D721Med (cell line): Measurements from ENCODE around the gene LRMDA.

ENCODE experiments used
- DNase-seq: peaks from one replicate; pipeline ENCODE4 v3.0.0; 2011; ENCODE audit warnings: low spot score; ENCODE audit not compliant: insufficient read length
- FAIRE-seq: peaks from 2 replicates; lab custom pipeline; 2011; peaks lifted over from hg19 to GRCh38; lab: Jason Lieb, UNC
- TF ChIP-seq, protein P1 (sequence below): IDR thresholded peaks from 2 replicates; pipeline ENCODE4 v1.5.1; 2012; ENCODE audit warnings: mild to moderate bottlenecking, control low read depth; ENCODE audit not compliant: insufficient read depth; ENCODE audit errors: missing control alignments

LRMDA gene

GRCh38 chr10:75395066-75395931, 36.1 kb upstream of the LRMDA start:
- DNase-seq, result no peak
- no peak for FAIRE-seq
- TF ChIP-seq, protein P1, sequence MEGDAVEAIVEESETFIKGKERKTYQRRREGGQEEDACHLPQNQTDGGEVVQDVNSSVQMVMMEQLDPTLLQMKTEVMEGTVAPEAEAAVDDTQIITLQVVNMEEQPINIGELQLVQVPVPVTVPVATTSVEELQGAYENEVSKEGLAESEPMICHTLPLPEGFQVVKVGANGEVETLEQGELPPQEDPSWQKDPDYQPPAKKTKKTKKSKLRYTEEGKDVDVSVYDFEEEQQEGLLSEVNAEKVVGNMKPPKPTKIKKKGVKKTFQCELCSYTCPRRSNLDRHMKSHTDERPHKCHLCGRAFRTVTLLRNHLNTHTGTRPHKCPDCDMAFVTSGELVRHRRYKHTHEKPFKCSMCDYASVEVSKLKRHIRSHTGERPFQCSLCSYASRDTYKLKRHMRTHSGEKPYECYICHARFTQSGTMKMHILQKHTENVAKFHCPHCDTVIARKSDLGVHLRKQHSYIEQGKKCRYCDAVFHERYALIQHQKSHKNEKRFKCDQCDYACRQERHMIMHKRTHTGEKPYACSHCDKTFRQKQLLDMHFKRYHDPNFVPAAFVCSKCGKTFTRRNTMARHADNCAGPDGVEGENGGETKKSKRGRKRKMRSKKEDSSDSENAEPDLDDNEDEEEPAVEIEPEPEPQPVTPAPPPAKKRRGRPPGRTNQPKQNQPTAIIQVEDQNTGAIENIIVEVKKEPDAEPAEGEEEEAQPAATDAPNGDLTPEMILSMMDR, result peak; percentile 60

- FAIRE-seq, result no peak
- no peak for DNase-seq
- TF ChIP-seq, protein P1, result no peak
Observed at GRCh38 chr10:75395932-75396630, 35.3 kb upstream of the LRMDA start.

DNA sequence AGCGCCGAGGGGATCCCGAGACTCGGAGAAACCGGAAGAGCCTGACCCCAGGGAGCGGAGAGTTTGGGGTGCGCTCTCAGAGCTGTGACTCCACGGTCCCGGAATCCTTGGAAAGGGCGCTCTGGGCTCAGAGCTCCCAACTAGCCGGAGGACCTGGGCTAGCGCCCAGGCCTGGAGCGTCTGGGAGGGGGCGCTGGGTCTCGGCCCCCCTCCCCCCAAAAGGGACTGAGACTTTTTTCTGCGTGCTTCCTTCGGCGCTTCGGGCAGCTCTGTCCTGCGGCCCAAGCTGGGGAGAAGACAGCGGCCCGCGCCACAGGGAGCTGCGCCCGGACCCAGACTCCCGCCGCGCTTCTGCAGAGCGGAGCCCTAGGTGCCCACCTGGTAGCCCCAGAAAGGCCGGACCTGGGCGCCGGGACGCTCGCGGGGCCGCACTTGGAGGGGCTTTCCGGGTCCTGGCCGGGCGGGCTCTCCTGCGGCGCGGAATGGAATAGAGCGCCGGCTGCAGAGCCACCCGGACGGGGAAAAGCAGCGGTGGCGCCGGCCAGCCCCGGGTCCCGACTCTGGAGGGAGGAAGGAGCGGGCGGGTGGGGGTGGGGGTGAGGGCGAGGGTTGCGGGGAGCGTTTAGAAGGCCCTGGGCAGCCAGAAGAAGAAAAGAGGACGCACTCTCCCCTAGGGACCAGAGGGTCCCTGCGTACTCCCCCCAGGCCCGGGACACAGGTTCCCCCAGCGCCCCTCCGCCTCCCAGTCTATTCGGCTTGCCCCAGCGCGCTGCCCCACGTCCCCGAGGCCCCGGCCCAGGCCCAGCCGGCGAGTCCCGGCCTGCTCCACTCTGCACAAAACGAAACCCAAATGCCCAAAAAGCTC, 34.6 kb upstream of the LRMDA start:
- FAIRE-seq, result no peak
- DNase-seq, result no peak
- TF ChIP-seq, protein P1, result no peak

- TF ChIP-seq, protein P1, result no peak
- FAIRE-seq, result no peak
- no peak for DNase-seq
Observed at GRCh38 chr10:75397496-75398199, 33.8 kb upstream of the LRMDA start.

DNA sequence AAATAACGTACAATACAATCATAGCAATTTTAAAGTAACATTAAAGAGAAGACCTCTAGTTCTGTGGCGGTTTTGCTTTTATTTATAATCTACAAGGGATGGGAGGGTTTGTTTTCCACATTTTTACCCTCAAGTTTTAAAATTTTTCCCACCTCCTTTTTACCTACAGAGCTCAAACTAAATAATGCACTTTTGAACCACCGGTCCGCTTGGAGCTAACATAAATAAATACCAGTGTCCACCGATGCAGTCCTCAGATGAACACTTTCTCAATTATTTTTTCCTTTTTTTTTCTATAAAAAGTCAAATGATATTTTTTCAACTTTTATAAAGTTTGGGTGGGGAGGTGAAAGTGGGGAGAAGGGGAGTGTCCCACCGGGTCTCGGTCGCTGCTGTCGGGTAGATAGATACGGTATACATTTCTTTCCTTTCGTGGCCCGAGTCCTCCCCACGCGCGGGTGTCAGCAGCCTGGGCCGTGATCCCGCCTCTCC, 33.2 kb upstream of the LRMDA start:
- TF ChIP-seq, protein P1, result no peak
- FAIRE-seq (no peak), DNase-seq (no peak)

- no peak for FAIRE-seq
- DNase-seq, result no peak
- TF ChIP-seq, protein P1, result no peak
Observed at GRCh38 chr10:75398692-75399460, 32.5 kb upstream of the LRMDA start.
